ENCODE data around the gene PLEK. TPM values are rescaled to one million over a fixed set of nuclear protein-coding genes. Genes with fewer than 3 reads are reported as not detected.

The PLEK gene
- polyA plus RNA-seq, 2 of the 4 experiments (the other 2 are of a cell fraction), result 0.04 TPM; not detected in 1

DNA sequence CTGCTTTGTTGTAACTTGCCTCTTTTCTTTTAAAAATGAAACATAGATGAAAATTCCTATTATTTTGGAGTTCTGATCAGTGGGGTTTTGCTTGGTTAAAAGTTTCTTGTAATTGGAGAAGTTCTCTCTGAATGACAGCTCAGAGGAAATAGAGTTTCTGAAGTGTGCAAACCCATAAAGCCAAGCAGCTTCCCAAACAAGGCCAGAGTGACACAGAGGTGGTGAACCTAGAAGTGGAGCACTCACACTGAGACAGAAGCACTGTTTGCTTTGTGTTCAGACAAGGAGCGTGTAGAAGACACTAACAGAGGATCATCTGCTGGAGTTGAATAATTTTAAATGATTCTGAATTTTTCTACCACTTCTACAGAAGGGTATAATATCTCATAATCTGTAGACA lies 52.8 kb downstream of the PLEK start (continued):
- TF ChIP-seq, protein P1, sequence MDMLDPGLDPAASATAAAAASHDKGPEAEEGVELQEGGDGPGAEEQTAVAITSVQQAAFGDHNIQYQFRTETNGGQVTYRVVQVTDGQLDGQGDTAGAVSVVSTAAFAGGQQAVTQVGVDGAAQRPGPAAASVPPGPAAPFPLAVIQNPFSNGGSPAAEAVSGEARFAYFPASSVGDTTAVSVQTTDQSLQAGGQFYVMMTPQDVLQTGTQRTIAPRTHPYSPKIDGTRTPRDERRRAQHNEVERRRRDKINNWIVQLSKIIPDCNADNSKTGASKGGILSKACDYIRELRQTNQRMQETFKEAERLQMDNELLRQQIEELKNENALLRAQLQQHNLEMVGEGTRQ (IDR thresholded peaks at IDR 0.05), result no peak

DNA sequence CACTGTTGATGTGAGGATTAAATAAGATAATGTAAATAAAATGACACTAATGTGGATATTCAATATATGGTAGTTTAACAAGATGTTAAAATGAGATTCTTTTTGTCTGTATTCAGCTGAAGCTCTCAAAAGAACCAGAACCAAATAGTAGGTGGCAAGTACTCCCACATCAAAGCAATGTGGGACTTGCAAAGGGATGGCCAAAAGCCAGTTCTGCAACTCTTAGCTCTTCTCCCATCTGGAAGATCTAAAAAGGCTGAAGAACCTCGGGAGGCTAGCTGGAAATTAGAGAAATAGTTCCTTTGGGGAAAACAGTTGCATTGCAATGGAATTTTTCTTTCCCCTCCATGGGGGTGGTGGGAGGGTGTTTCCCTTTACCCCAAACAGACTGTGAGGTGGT lies 53.3 kb downstream of the PLEK start:
- WGBS (ENCODE audit: missing lambda C conversion rate), result 17% methylated on average over 1 of the region's 1 CpG
- no peak overlapping the region for H3K4me2 ChIP-seq
- FAIRE-seq, result no peak

DNA sequence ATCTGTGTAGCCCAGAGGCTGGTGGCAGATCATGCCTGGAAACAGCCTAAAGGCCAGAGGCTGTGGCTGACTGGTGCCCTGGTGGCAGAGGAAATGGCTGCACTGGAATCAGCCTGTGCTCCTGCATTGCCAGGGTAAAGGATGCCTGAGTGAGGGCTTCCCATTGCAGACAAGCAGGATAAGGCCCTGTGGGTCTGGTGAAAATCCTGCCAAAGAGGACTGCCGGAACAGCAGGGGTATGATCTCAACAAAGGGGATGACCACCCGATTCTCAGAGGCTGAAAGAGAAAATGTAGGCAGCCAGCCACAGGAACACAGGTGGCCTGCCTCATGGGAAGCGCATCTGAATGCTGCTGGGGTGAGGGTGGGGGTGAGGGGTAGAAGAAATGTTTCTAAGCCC lies 53.8 kb downstream of the PLEK start:
- H3K4me3 ChIP-seq, result no peak overlapping the region
- 47% methylated on average over 3 of the region's 3 CpGs for WGBS (ENCODE audit: missing lambda C conversion rate)
- no peaks in the 10 kb centered on the region; the same call in 2 of the 3 replicates for H3K4me1 ChIP-seq
- POLR2A ChIA-PET, result no interaction called here
- no peak overlapping the region for H3K27ac ChIP-seq
- ATAC-seq, result peak; percentile 67 to 69; a peak in 4 of 6 replicates
- DNase-seq (ENCODE audit: low read depth in 1 of 2, low spot score in 1 of 2), result no peak
- no peaks in the 10 kb centered on the region for H3K9me3 ChIP-seq
- CTCF ChIA-PET, result no interaction called here
- FAIRE-seq, result no peak
- TF ChIP-seq PBX3 (IDR thresholded peaks at IDR 0.05), result no peak
- TF ChIP-seq CHD4 (IDR thresholded peaks at IDR 0.05; ENCODE audit: borderline replicate concordance), result no peak
- TF ChIP-seq POLR2A (IDR thresholded peaks at IDR 0.05; ENCODE audit: low read length), result no peak
- TF ChIP-seq SREBF2 (IDR thresholded peaks at IDR 0.05), result no peak
- TF ChIP-seq RARB (CRISPR knock-in tag; IDR thresholded peaks at IDR 0.05), result no peak
- no peak for TF ChIP-seq FOSB (CRISPR knock-in tag; IDR thresholded peaks at IDR 0.05)
- TF ChIP-seq MAFK (IDR thresholded peaks at IDR 0.05; ENCODE audit: partially characterized antibody), result no peak
- TF ChIP-seq RNF2 (IDR thresholded peaks at IDR 0.05; ENCODE audit: borderline replicate concordance, low read depth), result no peak
- no peak for TF ChIP-seq EHF (CRISPR knock-in tag; IDR thresholded peaks at IDR 0.05)
- no peak for TF ChIP-seq TFCP2L1 (CRISPR knock-in tag; IDR thresholded peaks at IDR 0.05)
- no peak for TF ChIP-seq JUN (IDR thresholded peaks at IDR 0.05)
- TF ChIP-seq RFX5 (IDR thresholded peaks at IDR 0.05), result no peak
- no peak for TF ChIP-seq MAZ (IDR thresholded peaks at IDR 0.05; ENCODE audit: borderline replicate concordance, low read depth, low read length)
- no peak for TF ChIP-seq POLR2AphosphoS2 (conservative IDR thresholded peaks at IDR 0.05; ENCODE audit: low read length)
- TF ChIP-seq, protein P2, sequence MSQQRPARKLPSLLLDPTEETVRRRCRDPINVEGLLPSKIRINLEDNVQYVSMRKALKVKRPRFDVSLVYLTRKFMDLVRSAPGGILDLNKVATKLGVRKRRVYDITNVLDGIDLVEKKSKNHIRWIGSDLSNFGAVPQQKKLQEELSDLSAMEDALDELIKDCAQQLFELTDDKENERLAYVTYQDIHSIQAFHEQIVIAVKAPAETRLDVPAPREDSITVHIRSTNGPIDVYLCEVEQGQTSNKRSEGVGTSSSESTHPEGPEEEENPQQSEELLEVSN (IDR thresholded peaks at IDR 0.05; ENCODE audit: borderline replicate concordance, low read depth), result no peak
- TF ChIP-seq HOXB13 (CRISPR knock-in tag; IDR thresholded peaks at IDR 0.05; ENCODE audit: low read depth), result no peak
- TF ChIP-seq TP53 (CRISPR knock-in tag; IDR thresholded peaks at IDR 0.05), result no peak
- H3K4me2 ChIP-seq, result no peak overlapping the region

More for the DNA sequence above, 53.3 kb downstream of the PLEK start:
- no peak overlapping the region for H3K27ac ChIP-seq
- POLR2A ChIA-PET, result no interaction called here
- H3K9me3 ChIP-seq, result no peaks in the 10 kb centered on the region
- DNase-seq (ENCODE audit: low read depth in 1 of 2, low spot score in 1 of 2) (no peak), ATAC-seq (no peak)
- no peaks in the 10 kb centered on the region; the same call in 2 of the 3 replicates for H3K4me1 ChIP-seq
- TF ChIP-seq EHMT2 (IDR thresholded peaks at IDR 0.05; ENCODE audit: low read depth), result no peak
- no peak for TF ChIP-seq HEYL (CRISPR knock-in tag; IDR thresholded peaks at IDR 0.05)
- TF ChIP-seq RCOR1 (IDR thresholded peaks at IDR 0.05; ENCODE audit: low read depth, low read length), result no peak
- TF ChIP-seq HOXA7 (CRISPR knock-in tag; IDR thresholded peaks at IDR 0.05), result no peak
- no peak for TF ChIP-seq HOXB13 (CRISPR knock-in tag; IDR thresholded peaks at IDR 0.05; ENCODE audit: low read depth)
- no peak overlapping the region for H3K4me3 ChIP-seq
- CTCF ChIA-PET, result interaction anchor here (1.2 to 2.4 kb wide), 2 partner anchors 23 to 70 kb away, joined by 3 to 10 read pairs; no protein-coding TSS in a partner anchor

Data from A549 (cell line).